HG02798 (cell line): ENCODE results near the gene ADAM15.

Experiments used
- ATAC-seq: cut with Tn5 transposase; IDR thresholded peaks from one replicate; pipeline ENCODE4 v1.9.1; 2021; ENCODE audit warnings: mild to moderate bottlenecking; ENCODE audit not compliant: unreplicated experiment, poor library complexity

Gene ADAM15

GRCh38 chr1:155048449-155049334 is 2.4 kb upstream of the ADAM15 start:
- ATAC-seq, result no peak

DNA sequence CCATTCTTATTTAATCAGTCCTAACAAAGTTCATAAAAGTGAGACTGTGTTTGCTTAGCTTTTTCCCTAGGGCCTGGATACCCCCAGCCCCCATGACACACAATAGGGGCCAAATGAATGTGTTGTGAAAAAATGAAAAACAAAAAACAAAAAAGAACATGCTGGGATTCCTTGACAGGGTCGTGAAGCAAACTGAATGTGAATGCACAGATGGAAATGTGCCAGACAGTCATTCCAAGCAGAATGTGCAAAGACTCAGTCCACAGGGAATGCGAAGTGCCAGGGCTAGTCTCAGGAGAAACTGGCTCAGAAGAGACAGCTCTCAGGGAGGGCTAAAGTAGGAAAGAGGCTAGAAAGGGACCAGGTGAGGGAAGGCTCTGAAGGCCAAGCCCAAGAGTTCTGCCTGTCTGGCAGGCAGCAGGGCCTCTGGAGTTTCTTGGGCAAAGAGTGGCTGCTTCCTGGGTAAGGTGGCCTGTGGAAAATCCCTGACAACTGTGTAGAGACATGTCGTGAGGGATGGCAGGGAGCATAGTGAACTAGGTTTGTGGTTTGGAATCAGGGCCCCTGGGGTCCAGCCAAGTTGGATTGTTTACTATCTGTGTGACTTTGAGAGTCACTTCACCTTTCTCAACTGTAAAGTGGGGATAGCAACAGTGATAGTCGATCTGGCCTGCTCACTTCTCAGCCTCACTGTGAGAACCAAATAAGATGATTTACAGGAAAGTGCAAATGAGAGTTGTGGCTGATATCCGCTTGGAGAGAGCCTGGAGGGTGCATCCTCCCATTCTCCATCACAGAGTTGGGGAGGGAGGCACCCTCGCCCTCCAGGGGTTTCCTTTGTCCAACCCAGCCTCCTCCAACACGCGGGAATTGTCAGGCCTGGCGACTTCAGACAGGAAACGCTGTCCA is 1.2 kb upstream of the ADAM15 start:
- ATAC-seq, result no peak

DNA sequence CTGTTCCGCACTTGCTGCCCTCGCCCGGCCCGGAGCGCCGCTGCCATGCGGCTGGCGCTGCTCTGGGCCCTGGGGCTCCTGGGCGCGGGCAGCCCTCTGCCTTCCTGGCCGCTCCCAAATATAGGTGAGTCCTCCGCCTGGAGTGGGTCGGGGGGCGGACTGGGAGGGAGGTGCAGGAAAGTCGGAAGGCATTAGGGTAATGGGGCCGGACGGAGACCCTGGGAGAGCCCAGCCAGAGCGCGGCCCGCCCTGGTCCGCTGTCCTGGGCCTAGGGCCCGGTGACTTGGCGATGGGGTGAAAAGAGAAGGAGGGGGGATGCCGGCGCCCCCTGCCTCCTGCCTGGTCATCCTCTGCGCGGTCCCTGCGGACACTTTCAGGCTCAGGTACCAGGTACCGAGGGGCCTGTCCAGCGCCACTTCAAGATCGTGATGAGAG is 243 bp downstream of the ADAM15 start:
- ATAC-seq, result peak; percentile 2

DNA sequence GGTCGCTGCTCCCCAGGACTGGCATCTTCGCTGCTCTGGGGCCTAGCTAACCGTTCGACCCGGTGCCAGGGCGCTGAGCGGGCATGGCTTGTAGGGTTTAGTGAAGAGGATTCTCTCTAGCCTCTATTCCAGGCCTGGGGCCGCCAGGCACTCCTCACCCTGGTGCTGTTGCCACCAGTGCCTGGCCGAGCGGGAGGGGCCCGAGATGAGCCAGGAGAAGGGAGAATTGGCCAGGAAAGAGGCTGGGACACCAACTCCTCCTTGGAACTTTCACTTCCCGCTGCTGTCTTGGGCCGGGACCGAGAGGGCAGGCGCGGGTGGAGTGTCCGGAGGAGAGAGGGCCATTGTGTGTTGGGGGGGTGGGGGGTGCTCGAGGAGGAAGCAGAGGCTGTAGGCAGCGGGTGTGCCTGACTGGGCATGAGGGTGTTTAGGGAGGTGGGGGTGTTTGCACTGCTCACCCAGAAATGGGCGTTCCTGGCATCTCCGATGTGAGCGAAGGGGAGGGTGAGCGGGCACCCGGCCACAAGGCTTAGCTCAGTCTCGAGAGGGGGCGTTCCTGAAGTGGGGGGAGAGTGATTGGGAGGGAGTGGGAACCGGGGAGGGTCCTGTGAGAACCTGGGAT is 772 bp downstream of the ADAM15 start:
- ATAC-seq, result no peak

- no peak for ATAC-seq
Observed at GRCh38 chr1:155052439-155053395, 1.6 kb downstream of the ADAM15 start.

DNA sequence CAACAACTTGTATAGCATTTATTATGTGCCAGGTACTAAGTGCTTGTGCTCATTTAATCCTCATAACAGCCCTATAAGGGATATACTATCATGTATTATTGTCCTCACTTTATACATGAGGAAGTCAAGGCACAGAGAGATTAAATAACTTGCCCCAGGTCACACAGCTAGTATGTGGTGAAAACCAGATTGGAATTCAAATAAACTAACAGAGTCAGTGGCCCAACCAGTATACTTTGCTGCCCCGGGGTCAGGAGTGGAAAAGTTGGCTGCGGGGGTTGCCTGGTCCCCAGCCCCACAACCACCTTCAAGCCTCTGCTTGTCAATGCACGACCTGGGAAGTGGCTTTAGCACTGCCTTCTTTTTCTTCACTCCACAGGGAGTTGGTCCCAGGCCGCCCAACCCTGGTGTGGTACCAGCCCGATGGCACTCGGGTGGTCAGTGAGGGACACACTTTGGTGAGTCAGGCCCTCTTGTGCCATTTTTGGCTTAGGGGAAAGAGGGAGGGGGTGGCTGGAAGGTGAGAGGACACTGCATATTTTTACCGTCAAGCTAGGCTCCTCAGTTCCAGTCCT is 2.5 kb downstream of the ADAM15 start:
- ATAC-seq, result no peak

DNA sequence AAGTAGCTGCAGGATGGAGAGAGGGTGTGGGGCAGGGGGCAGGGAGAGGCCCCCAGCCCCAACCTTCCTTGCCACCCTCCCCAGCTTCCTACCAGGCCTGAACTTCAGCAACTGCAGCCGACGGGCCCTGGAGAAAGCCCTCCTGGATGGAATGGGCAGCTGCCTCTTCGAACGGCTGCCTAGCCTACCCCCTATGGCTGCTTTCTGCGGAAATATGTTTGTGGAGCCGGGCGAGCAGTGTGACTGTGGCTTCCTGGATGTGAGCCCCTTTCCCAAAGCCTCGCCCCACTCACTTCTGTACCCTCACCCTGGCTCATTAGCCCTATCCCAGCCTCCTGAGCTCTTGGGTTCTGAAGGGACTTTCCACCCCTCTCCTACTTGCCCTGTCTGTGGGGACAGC is 6.0 kb downstream of the ADAM15 start:
- ATAC-seq, result no peak

DNA sequence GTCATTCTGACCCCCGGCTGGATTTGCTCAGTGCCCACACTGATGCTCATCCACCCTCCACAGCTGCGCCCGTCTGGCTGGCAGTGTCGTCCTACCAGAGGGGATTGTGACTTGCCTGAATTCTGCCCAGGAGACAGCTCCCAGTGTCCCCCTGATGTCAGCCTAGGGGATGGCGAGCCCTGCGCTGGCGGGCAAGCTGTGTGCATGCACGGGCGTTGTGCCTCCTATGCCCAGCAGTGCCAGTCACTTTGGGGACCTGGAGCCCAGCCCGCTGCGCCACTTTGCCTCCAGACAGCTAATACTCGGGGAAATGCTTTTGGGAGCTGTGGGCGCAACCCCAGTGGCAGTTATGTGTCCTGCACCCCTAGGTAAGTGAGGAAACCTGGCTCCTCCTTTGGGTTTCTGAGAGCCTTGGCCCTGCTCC is 6.7 kb downstream of the ADAM15 start:
- no peak for ATAC-seq

DNA sequence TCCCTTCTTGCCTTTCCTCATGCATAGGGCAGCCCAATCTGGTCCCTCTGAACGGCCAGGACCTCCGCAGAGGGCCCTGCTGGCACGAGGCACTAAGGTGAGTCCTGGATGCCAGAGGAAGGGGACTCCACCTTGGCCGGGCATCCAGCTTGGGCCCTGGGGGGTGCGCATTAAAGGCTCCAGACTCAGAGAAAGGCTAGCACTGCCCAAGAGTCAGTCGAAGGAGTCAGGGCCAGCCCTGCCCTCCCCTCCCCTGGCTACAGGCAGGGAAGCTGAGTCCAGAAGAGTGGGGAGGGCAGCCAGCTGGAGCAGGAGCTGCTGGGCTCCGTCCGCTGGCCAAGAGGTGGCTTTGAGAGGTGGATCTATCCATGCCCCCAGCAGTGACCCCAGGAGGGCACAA is 9.6 kb downstream of the ADAM15 start:
- ATAC-seq, result no peak

GRCh38 chr1:155061381-155062150 is 10.4 kb downstream of the ADAM15 start:
- ATAC-seq, result peak; percentile 68

GRCh38 chr1:155062151-155062686 is 11.1 kb downstream of the ADAM15 start:
- no peak for ATAC-seq

- ATAC-seq, result no peak
Observed at GRCh38 chr1:155062702-155063411, 11.7 kb downstream of the ADAM15 start.

- peak; percentile 79 for ATAC-seq
Observed at GRCh38 chr1:155063550-155064110, 12.5 kb downstream of the ADAM15 start, which contains the start of gene EFNA4. Gene EFNA4 (plus strand): TSS chr1:155063740. CDS start chr1:155063824, 84 bp downstream.

- ATAC-seq, result no peak
Observed at GRCh38 chr1:155064111-155064831, 13.2 kb downstream of the ADAM15 start.

GRCh38 chr1:155064832-155065429 is 13.8 kb downstream of the ADAM15 start:
- ATAC-seq, result no peak

- no peak for ATAC-seq
Observed at GRCh38 chr1:155066777-155067176, 15.7 kb downstream of the ADAM15 start.
